ENCODE measurements around the gene PRKAR1B. TPM values are rescaled to one million over a fixed set of nuclear protein-coding genes. Genes with fewer than 3 reads are reported as not detected.

Gene PRKAR1B
- total RNA-seq, 1 donor from 2014 or later: 14.7 TPM

DNA sequence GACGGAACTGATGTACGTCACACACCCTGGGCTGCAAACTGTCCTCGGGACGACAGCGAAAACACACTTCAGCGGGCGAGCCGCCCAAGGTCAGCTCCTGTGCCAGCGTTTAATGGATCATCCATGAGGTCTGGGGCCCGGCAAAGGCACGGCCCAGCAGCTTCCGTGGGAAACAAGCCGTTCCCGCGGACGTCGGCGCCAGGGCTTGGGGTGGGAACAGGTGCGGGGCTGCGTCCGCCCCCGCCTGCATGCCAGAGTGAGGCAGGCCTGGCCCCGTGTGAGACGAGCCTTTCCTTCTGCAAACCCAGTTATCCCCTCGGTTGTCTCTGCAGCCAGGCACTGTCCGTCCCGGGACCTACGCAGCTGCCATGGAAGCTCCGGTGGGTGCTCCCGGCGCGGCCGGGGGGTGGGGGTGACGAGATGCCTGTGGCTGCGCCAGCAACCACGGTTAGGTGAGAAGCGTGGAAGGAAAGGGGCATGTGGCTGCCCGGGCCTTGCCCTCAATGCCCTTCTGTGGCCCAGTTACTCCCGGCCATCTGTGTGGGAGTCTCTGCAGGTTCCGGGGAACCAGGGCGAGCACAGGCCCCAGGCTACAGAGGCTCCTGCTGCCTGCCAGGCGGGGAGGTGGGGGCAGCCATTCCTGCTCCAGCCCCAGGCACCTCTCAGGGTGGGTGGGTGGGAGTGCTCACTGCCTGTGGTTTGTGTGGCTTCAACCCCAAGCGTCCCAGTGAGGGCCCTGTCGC is 165.3 kb downstream of the PRKAR1B start:
- Histone ChIP-seq H3K36me3 (ENCODE audit: insufficient read depth, low read length) (no peaks in the 10 kb centered on the region), H4K20me1 (ENCODE audit: insufficient read depth, low read length) (peaks cover 5% of the 10 kb centered on the region), H3K4me3 (ENCODE audit: insufficient read depth, low read depth, low read length) (no peak overlapping the region), H3K4me1 (ENCODE audit: insufficient read depth, low read length) (no peaks in the 10 kb centered on the region), H3K27ac (ENCODE audit: low read depth, low read length) (no peak overlapping the region), H3K4me2 (ENCODE audit: low read length) (no peak overlapping the region), H3K9me3 (ENCODE audit: insufficient read depth, low read depth, low read length) (peaks cover 2% of the 10 kb centered on the region), H3K27me3 (ENCODE audit: insufficient read depth, low read length) (no peaks in the 10 kb centered on the region), H2AFZ (ENCODE audit: low read depth, low read length) (no peak overlapping the region), H3K79me2 (ENCODE audit: insufficient read depth, low read length) (no peaks in the 10 kb centered on the region), H3K9ac (ENCODE audit: low read length) (no peak overlapping the region)
- DNase-seq (ENCODE audit: low read depth): no peak
- peaks cover 6% of the 10 kb centered on the region for H3K4me1 Mint-ChIP-seq (ENCODE audit: low read depth, unreplicated experiment)
- H3K4me3 Mint-ChIP-seq (ENCODE audit: unreplicated experiment): no peak overlapping the region
- no peak overlapping the region for H3K27ac Mint-ChIP-seq (ENCODE audit: unreplicated experiment)
- peaks cover 5% of the 10 kb centered on the region for H3K36me3 Mint-ChIP-seq (ENCODE audit: low read depth, unreplicated experiment)
- peaks cover 11% of the 10 kb centered on the region for H3K27me3 Mint-ChIP-seq (ENCODE audit: low read depth, unreplicated experiment)
- TF ChIP-seq EZH2 (IDR thresholded peaks at IDR 0.05; ENCODE audit: insufficient read depth, low read length): no peak
- TF ChIP-seq, protein P1, sequence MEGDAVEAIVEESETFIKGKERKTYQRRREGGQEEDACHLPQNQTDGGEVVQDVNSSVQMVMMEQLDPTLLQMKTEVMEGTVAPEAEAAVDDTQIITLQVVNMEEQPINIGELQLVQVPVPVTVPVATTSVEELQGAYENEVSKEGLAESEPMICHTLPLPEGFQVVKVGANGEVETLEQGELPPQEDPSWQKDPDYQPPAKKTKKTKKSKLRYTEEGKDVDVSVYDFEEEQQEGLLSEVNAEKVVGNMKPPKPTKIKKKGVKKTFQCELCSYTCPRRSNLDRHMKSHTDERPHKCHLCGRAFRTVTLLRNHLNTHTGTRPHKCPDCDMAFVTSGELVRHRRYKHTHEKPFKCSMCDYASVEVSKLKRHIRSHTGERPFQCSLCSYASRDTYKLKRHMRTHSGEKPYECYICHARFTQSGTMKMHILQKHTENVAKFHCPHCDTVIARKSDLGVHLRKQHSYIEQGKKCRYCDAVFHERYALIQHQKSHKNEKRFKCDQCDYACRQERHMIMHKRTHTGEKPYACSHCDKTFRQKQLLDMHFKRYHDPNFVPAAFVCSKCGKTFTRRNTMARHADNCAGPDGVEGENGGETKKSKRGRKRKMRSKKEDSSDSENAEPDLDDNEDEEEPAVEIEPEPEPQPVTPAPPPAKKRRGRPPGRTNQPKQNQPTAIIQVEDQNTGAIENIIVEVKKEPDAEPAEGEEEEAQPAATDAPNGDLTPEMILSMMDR (IDR thresholded peaks at IDR 0.05; ENCODE audit: insufficient read depth, low read depth, low read length): no peak
- no peaks in the 10 kb centered on the region for H3K9me3 Mint-ChIP-seq (ENCODE audit: unreplicated experiment)
- FAIRE-seq: no peak

DNA sequence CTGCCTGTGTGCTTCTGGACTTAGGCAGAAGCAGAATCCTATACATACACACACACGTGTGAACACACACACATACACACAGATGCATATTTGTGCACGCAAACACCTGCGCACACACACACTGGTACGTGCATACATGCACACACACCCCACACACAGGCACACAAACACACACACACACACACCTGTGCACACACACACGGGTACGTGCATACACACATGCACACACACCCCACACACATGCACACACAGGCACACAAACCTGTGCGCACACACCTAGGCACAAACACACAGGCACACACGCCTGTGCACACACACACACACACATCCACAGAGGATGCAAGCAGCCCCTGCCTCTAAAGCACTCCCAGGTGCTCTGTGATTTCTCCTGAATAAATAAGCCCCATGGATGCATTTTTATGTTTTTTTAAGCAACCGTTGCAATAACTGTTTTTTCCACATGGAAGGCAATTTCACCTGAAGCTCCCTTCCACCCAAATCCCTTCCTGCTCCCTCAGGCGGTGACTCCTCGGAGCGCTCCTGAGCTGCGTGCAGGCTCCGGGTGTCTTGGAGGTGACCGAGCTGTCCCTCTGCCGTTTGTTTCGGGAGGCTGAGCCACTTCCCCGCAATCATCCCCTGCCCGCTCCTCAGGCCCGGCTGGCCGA is 166.0 kb downstream of the PRKAR1B start:
- H3K4me2 ChIP-seq (ENCODE audit: low read length): no peak overlapping the region
- DNase-seq (ENCODE audit: low read depth): no peak
- H3K27ac ChIP-seq (ENCODE audit: low read depth, low read length): no peak overlapping the region
- H3K27me3 Mint-ChIP-seq (ENCODE audit: low read depth, unreplicated experiment): peaks cover 11% of the 10 kb centered on the region
- no peaks in the 10 kb centered on the region for H3K27me3 ChIP-seq (ENCODE audit: insufficient read depth, low read length)
- H3K4me3 Mint-ChIP-seq (ENCODE audit: unreplicated experiment): no peak overlapping the region
- peaks cover under 1% of the 10 kb centered on the region for H4K20me1 ChIP-seq (ENCODE audit: insufficient read depth, low read length)
- H3K4me1 ChIP-seq (ENCODE audit: insufficient read depth, low read length): no peaks in the 10 kb centered on the region
- H2AFZ ChIP-seq (ENCODE audit: low read depth, low read length): no peak overlapping the region
- peaks cover 5% of the 10 kb centered on the region for H3K36me3 Mint-ChIP-seq (ENCODE audit: low read depth, unreplicated experiment)
- no peak overlapping the region for H3K9ac ChIP-seq (ENCODE audit: low read length)
- no peaks in the 10 kb centered on the region for H3K79me2 ChIP-seq (ENCODE audit: insufficient read depth, low read length)
- no peak overlapping the region for H3K4me3 ChIP-seq (ENCODE audit: insufficient read depth, low read depth, low read length)
- H3K4me1 Mint-ChIP-seq (ENCODE audit: low read depth, unreplicated experiment): peaks cover 6% of the 10 kb centered on the region
- no peak for FAIRE-seq
- no peaks in the 10 kb centered on the region for H3K36me3 ChIP-seq (ENCODE audit: insufficient read depth, low read length)
- H3K9me3 Mint-ChIP-seq (ENCODE audit: unreplicated experiment): no peaks in the 10 kb centered on the region
- TF ChIP-seq, protein P1 (IDR thresholded peaks at IDR 0.05; ENCODE audit: insufficient read depth, low read depth, low read length): no peak
- no peak overlapping the region for H3K27ac Mint-ChIP-seq (ENCODE audit: unreplicated experiment)
- H3K9me3 ChIP-seq (ENCODE audit: insufficient read depth, low read depth, low read length): peaks cover 2% of the 10 kb centered on the region

DNA sequence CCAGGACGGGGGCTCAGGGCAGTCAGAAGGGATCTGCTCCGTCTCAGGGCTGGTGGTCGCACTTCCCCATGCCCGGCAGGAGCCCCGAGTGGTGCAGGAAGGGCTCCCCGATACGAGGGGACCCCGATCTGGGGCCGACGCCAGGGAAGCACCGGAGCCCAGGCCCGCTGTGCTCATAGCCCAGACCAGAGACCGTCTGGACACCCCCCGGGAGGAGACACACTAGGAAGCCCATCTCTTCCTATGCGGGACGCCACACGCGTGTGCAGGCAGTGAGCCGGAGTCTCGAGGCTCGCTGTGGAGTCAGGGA is 167.7 kb downstream of the PRKAR1B start:
- FAIRE-seq (no peak), DNase-seq (ENCODE audit: low read depth) (no peak)
- H3K4me1 Mint-ChIP-seq (ENCODE audit: low read depth, unreplicated experiment): peaks cover 6% of the 10 kb centered on the region
- Histone ChIP-seq H3K9ac (ENCODE audit: low read length) (no peak overlapping the region), H3K27me3 (ENCODE audit: insufficient read depth, low read length) (no peaks in the 10 kb centered on the region), H3K9me3 (ENCODE audit: insufficient read depth, low read depth, low read length) (peaks cover 2% of the 10 kb centered on the region), H3K4me3 (ENCODE audit: insufficient read depth, low read depth, low read length) (no peak overlapping the region), H3K27ac (ENCODE audit: low read depth, low read length) (no peak overlapping the region), H3K79me2 (ENCODE audit: insufficient read depth, low read length) (no peaks in the 10 kb centered on the region), H3K4me1 (ENCODE audit: insufficient read depth, low read length) (no peaks in the 10 kb centered on the region), H3K36me3 (ENCODE audit: insufficient read depth, low read length) (no peaks in the 10 kb centered on the region), H4K20me1 (ENCODE audit: insufficient read depth, low read length) (no peaks in the 10 kb centered on the region), H2AFZ (ENCODE audit: low read depth, low read length) (no peak overlapping the region), H3K4me2 (ENCODE audit: low read length) (no peak overlapping the region)
- TF ChIP-seq, protein P1 (IDR thresholded peaks at IDR 0.05; ENCODE audit: insufficient read depth, low read depth, low read length): no peak
- TF ChIP-seq EZH2 (IDR thresholded peaks at IDR 0.05; ENCODE audit: insufficient read depth, low read length): no peak
- no peaks in the 10 kb centered on the region for H3K9me3 Mint-ChIP-seq (ENCODE audit: unreplicated experiment)
- peaks cover 11% of the 10 kb centered on the region for H3K27me3 Mint-ChIP-seq (ENCODE audit: low read depth, unreplicated experiment)
- no peak overlapping the region for H3K27ac Mint-ChIP-seq (ENCODE audit: unreplicated experiment)
- H3K36me3 Mint-ChIP-seq (ENCODE audit: low read depth, unreplicated experiment): peaks cover 5% of the 10 kb centered on the region
- no peak overlapping the region for H3K4me3 Mint-ChIP-seq (ENCODE audit: unreplicated experiment)

Data from astrocyte (in vitro differentiated cells and primary cell).